ENCODE measurements around the gene DTWD2.

GRCh38 chr5:118906947-118907346 is 81.4 kb downstream of the DTWD2 start:
- TF ChIP-seq CTCF (IDR thresholded peaks at IDR 0.05) = no peak
- TF ChIP-seq REST (IDR thresholded peaks at IDR 0.05; ENCODE audit: insufficient read depth in 1 of 2, low read depth in 2 of 2, low read length in 1 of 2) = no peak
